BJ (cell line): Measurements from ENCODE around the gene ZRSR2. TPM values are rescaled to one million over a fixed set of nuclear protein-coding genes. Genes with fewer than 3 reads are reported as not detected.

ENCODE experiments used
- CTCF ChIA-PET: fragments of 350-600 bp; formaldehyde crosslinking; extraction: SDS; loops from one replicate; lab custom pipeline; 2021; ENCODE audit warnings: antibody characterized with exemption, inconsistent platforms; lab: Yijun Ruan, JAX
- POLR2A ChIA-PET: fragments of 300-600 bp; sonication (Branson Sonifier 250); formaldehyde crosslinking; extraction: SDS; loops from one replicate; lab custom pipeline; 2021; ENCODE audit warnings: antibody characterized with exemption; lab: Charles Lee
- DNase-seq: peaks from one replicate; pipeline ENCODE4 v3.0.0-alpha.2; 2011; ENCODE audit warnings: low read depth
- H3K27me3 ChIP-seq: 2 replicates; pipeline ENCODE4 v1.6.0; 2011; ENCODE audit warnings: low read length; ENCODE audit not compliant: control insufficient read depth, insufficient read depth
- H3K36me3 ChIP-seq: 2 replicates; pipeline ENCODE4 v1.5.1; 2011; ENCODE audit warnings: low read length; ENCODE audit not compliant: control insufficient read depth, insufficient read depth
- H3K4me3 ChIP-seq: 2 replicates; pipeline ENCODE4 v1.5.1; 2011; ENCODE audit warnings: low read depth, mild to moderate bottlenecking, control low read depth, low read length
- CTCF ChIP-seq: IDR thresholded peaks from 2 replicates; pipeline ENCODE4 v1.5.1; 2011; ENCODE audit warnings: low read depth, mild to moderate bottlenecking, control low read depth, inconsistent platforms, low read length, moderate library complexity; ENCODE audit not compliant: insufficient read depth
- polyA plus RNA-seq: library from polyadenylated mRNA; depleted of rRNA; stranded (reverse); fragments of >200 nt; gene quantifications from 2 replicates; pipeline ENCODE4 v1.2.3, GENCODE V29; 2011

Gene ZRSR2
- polyA plus RNA-seq, 1 experiment, result 2.9 TPM

- CTCF ChIA-PET, result interaction anchor here (0.7 to 1.5 kb wide), 2 partner anchors 11 to 387 kb away, joined by 3 to 8 read pairs; no protein-coding TSS in a partner anchor
- POLR2A ChIA-PET, result no interaction called here
- DNase-seq, result no peak
- no peaks in the 10 kb centered on the region; the same call in 1 of the 2 replicates for H3K36me3 ChIP-seq
- no peak overlapping the region for H3K4me3 ChIP-seq
- no peaks in the 10 kb centered on the region for H3K27me3 ChIP-seq
- no peak for TF ChIP-seq CTCF
Measured at GRCh38 chrX:15816438-15816809, 26.1 kb downstream of the ZRSR2 start.

DNA sequence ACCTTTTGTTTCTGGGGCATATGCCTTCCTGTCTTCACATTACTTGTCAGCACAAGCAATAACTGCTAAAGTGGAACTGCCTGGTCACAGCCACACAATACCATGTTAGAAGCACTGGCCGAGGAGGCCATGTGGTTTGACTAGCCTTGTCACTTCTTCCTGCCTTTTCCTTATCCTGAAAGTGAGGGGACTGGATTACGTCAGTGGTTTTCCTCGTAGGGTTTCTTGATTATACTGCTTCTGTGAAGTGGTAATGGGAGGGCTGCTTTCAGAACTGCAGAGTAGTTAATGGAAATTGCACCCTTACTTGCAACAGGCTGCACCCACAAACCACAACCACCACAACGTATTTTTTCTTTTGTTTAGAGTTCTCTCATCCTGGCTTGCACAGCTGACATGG is 26.6 kb downstream of the ZRSR2 start:
- DNase-seq, result no peak
- Histone ChIP-seq H3K4me3 (no peak overlapping the region), H3K27me3 (no peaks in the 10 kb centered on the region), H3K36me3 (no peaks in the 10 kb centered on the region; the same call in 1 of the 2 replicates)
- no peak for TF ChIP-seq CTCF
- POLR2A ChIA-PET, result no interaction called here
- CTCF ChIA-PET, result interaction anchor here (1.5 kb wide), 1 partner anchor 11 kb away, joined by 8 read pairs; no protein-coding TSS in a partner anchor

- TF ChIP-seq CTCF, result no peak
- Histone ChIP-seq H3K36me3 (no peaks in the 10 kb centered on the region; the same call in 1 of the 2 replicates), H3K27me3 (no peaks in the 10 kb centered on the region), H3K4me3 (no peak overlapping the region)
- CTCF ChIA-PET, result interaction anchor here (0.6 kb wide), 1 partner anchor 10 kb away, joined by 3 read pairs; no protein-coding TSS in a partner anchor
- no peak for DNase-seq
- POLR2A ChIA-PET, result no interaction called here
Measured at GRCh38 chrX:15820106-15821073, 30.1 kb downstream of the ZRSR2 start.

- no peak for DNase-seq
- ChIA-PET POLR2A (no interaction called here), CTCF (no interaction called here)
- Histone ChIP-seq H3K27me3 (no peaks in the 10 kb centered on the region), H3K36me3 (no peaks in the 10 kb centered on the region), H3K4me3 (no peak overlapping the region)
- no peak for TF ChIP-seq CTCF
Measured at GRCh38 chrX:15822922-15823321, 32.6 kb downstream of the ZRSR2 start.

DNA sequence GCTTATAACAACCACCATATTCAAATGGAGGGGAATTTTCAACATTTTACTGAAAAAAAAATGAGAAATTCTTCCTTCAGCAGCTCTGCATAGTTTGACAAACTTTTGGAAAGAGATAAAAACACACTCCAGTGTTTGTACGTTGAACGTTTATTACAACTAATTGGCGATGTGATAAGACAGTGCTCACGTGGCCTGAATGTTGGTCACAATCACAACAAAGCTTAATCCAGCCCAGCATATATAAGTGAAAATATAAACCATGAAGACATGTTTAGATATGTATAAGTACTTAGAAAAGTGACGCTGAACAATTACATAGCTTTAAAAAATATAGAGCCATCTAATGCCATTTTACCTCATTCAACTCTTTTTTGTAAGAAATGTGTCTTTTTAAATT is 35.7 kb downstream of the ZRSR2 start:
- no peak for DNase-seq
- no peak overlapping the region for H3K4me3 ChIP-seq
- ChIA-PET CTCF (no interaction called here), POLR2A (no interaction called here)
- no peak for TF ChIP-seq CTCF
- no peaks in the 10 kb centered on the region for H3K27me3 ChIP-seq
- no peaks in the 10 kb centered on the region for H3K36me3 ChIP-seq
